HG02885 (cell line): ENCODE measurements around the gene C10orf53.
"Not testable (repeated sequence)": the region's sequence is repeated elsewhere in the genome, so short reads cannot be mapped to it uniquely, and the experiment has no call there.

Experiments used
- ATAC-seq: cut with Tn5 transposase; IDR thresholded peaks from one replicate; pipeline ENCODE4 v1.9.1; 2021; ENCODE audit warnings: mild to moderate bottlenecking; ENCODE audit not compliant: unreplicated experiment, poor library complexity

Gene C10orf53

GRCh38 chr10:49651917-49652316, 27.5 kb upstream of the C10orf53 start:
- no peak for ATAC-seq

- no peak for ATAC-seq
These were observed 26.8 kb upstream of the C10orf53 start for GRCh38 chr10:49652421-49653272.

- ATAC-seq: no peak
These were observed 26.1 kb upstream of the C10orf53 start for GRCh38 chr10:49653273-49653929.

DNA sequence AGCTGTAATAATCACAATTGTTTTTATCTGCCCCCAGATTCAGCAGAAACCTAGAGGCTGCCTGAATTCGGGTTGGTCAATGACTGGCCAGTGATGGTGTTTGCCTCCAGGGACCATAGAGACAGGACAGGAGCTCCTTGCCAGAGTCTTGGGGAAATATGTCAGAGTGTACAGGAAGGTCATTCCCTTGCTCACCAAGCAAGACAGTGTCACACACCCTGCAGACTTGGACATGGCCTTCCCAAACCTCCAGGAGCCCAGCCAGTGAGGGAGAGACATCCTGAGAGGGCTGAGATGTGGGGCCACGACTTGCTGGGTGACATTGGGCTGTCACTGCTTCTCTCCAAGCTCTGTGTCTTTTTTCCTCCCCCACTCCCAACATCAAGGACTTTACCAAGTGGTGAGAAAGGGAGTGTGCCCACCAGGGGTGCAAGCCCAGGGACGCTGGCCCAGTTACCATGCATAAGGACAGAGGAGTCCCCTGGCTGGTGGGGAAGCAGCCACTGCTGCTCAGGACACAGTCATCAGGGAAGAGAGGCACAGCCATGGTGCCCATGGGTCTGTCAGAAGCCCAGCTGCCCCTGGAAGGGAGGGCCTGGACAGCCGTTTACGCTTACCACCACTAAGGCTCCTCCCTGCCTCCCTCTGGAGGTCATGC, 25.3 kb upstream of the C10orf53 start:
- no peak for ATAC-seq

DNA sequence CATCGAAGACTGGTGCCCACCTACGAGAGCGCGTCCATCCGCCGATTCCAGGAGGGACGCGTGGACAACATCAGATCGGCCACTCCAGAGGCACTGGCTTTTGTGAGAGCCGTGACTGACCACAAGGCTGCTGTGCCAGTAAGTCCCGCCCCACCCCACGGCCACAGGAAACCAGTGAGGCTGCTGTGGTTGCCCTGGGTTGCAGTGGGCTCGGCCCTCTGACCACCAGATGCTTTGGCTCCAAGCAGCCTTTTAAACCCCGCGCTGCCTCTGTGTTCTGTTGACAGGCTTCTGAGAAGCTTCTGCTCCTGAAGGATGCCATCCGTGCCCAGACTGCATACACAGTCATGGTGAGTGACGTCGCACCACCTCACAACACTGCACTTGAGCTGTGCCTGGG, 24.4 kb upstream of the C10orf53 start:
- ATAC-seq: no peak

DNA sequence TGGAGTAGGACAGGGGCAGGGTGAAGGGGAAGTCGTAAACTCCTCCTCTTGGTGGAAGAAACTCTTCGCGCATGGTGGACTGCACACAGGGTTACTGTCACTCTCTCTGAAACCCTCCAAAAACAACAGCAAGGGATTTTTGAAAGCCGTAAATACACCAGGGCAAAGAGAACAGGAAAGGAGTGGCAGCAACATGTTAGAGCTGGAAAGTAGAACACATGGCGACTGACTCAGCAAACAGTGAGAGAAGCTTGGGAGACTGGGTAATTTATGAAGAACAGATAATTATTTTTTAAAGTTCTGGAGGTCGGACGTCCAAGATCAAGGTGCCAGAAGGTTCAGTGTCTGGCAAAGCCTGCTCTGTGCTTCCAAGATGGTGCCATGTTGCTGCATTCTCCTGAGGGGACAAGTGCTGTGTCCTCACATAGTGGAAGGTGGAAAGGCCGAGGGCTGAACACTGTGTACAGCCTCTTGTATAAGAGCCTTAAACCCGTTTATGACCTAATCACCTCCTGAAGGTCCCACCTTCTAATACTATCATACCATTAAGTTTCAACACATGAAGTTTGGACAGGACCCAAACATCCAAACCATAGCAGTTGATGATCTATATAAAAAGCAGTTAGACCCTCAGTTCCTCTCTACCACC, 22.5 kb upstream of the C10orf53 start:
- ATAC-seq: no peak

DNA sequence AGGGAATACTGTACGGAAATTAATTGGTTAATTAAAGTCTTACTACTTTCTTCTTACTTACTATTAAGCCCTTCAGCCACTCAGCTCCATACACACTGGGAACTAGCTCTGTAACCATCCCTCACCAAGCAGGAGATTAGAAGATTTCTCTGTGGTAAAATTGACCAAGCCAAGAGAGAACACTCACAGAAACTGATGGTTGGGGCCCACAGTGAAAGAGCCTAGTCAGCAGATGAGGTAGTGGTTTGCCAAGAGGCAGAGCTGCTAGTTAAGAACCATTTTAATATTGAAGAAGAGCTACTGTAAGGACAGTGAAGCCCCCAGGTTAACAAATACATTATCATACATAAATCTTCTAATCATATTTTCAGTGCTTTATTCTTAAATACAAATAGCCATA, 21.8 kb upstream of the C10orf53 start:
- ATAC-seq: no peak

DNA sequence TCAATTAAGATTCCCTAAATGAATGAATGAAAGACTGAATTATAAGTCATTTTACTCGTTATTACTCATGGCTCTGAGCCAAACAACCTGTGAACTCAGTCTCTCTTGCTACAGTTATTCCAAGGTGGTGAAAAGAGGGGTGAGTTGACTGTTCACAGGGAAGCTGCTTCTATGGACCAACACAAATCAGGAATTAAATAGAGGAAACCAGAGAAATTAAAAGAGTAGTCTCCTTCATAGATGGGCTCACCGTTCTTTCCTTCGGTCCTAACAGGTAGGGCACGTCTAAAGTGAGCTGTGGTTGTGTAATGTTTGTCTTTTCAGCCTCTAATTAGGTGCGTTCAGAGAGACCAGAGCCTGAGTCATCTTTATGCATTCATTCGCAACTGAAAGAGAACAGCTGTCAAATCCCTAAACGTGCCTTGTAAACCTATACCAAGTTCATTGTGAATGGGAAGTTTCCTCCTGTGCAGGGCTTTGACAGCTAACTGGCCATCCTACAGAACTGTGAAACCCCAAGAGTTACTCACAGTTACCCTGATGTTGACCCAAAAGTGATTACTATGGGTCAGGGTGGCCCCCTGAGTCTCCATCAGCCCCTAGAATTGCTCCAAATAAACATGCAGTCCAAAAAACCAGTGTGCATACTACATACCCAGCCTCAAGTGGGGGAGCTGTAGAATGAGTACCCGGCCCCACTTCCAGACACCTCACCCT, 18.2 kb upstream of the C10orf53 start:
- ATAC-seq: no peak

DNA sequence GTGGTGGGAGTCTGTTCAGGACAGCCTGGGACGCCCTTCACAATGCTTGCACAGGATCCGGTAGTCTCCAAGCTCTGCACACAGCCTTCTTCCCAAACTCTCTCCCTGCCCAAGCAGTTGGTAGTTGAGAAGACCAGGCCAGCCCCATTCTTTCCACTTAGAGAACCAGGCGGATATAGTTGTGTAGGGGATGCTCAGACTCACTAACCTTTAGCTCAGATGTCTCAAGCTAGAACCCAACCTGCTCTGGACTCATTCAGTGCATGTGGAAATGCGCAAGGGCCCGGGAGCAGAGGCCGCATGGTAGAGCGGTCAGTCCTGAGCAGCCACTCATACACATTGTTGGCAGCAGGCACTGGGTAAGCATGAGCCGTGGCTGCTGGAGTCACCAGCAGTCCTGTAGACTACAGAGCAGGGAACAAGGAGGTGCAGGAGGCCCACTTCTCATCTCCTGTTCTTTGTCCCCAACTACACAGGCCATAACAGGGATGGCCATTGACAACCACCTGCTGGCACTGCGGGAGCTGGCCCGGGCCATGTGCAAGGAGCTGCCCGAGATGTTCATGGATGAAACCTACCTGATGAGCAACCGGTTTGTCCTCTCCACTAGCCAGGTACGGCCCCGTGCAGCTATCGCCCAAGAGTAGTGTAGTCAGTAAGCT, 17.2 kb upstream of the C10orf53 start:
- no peak for ATAC-seq

GRCh38 chr10:49663596-49663995, 15.9 kb upstream of the C10orf53 start:
- no peak for ATAC-seq

- no peak for ATAC-seq
These were observed 15.2 kb upstream of the C10orf53 start for GRCh38 chr10:49664006-49664841.

- ATAC-seq: no peak
These were observed 14.6 kb upstream of the C10orf53 start for GRCh38 chr10:49664842-49665355.

DNA sequence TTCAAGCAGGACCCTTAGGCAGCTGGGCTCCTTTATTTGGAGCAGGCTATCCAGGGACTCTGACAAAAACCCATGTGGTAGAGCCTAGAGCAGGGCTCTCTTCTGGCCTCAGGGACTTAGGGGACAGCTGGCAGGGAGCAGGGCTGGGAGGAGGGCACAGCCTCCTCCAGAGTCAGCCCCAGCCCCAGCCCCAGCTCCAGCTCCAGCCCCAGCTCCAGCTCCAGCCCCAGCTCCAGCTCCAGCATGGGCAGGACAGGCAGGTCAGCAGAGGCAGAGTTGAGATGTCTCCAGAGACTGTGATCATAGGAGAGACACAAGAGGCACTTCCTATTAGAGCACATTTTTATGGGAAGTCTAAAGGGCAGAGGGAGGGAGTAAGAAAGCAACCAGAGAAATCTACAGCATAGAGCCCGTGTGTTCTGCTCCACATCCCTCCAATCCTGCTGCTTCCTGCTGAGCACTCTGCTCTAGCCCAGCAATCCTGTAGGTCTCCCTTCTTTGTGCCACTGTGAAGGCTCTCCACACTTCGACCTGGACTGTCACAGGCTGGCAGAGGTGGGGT, 13.3 kb upstream of the C10orf53 start:
- no peak for ATAC-seq

GRCh38 chr10:49666685-49667084, 12.8 kb upstream of the C10orf53 start:
- no peak for ATAC-seq

DNA sequence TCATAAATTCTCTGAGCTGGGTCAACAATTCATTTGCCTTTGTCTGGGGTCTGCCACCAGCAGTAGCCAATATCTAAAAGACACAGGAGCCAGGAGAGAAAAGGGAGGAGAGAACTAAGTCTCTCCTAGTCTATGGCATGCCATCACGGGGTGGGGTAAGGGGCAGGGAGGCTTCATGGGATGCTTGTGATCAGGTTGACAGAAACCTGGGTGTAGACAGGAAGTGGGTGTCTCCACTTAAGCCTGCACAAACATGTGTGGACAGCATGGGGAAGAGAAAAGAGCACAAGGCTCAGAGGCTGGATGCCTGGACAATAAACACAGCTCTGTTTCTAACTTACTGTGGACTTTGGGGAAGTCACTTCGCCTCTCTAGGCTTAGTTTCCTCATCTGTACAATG, 11.5 kb upstream of the C10orf53 start:
- ATAC-seq: no peak

- ATAC-seq: no peak
These were observed 10.8 kb upstream of the C10orf53 start for GRCh38 chr10:49668684-49669083.

DNA sequence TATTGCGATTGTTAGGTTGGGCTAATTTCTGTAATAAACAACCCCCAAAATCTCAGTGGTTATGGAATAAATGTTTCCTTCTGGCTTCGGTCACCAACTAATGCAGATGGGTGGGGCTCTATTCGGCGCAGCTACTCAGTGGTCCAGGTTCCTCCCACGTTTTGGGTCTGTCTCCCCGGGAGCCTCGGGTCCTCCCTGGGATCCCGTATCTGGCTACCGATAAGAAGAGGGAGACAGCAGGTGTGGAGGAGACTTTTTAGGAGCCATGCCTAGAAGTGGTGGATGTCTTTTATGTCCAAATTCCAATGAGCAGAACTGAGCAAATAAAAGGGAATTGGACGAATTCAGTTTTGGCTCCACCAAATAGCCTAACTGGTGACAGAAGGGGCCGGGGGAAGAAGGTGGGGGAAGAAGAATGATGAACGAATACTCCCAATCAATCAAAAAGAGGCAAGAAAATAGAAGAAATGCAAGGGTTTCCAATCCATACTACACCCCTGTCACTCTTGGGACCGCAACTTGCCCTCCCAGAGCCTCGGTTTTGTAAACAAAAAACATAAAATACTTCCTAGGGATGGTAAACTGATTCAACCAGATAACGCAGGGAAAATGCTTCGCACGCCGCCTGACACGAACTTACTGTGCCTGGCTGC, 498 bp upstream of the C10orf53 start:
- ATAC-seq: no peak

GRCh38 chr10:49682449-49682848, 3.0 kb downstream of the C10orf53 start:
- not testable (repeated sequence) for ATAC-seq
